IPS-20b (cell line): ENCODE data around the gene TP63.

Source experiments
- H3K27ac ChIP-seq: one replicate; pipeline ENCODE4 v1.5.1; 2013; ENCODE audit warnings: low read length
- H3K27me3 ChIP-seq: 2 replicates; pipeline ENCODE4 v1.6.1; 2013; ENCODE audit warnings: mild to moderate bottlenecking, low read length, inconsistent platforms; ENCODE audit not compliant: insufficient read depth
- H3K36me3 ChIP-seq: 2 replicates; pipeline ENCODE4 v1.6.1; 2013; ENCODE audit warnings: low read depth, mild to moderate bottlenecking, inconsistent platforms, low read length, moderate library complexity; ENCODE audit not compliant: insufficient read depth
- H3K4me1 ChIP-seq: 2 replicates; pipeline ENCODE4 v1.6.1; 2013; ENCODE audit warnings: mild to moderate bottlenecking, control low read depth, inconsistent platforms, low read length, moderate library complexity; ENCODE audit not compliant: insufficient read depth
- H3K4me3 ChIP-seq: 2 replicates; pipeline ENCODE4 v1.5.1; 2013; ENCODE audit warnings: mild to moderate bottlenecking, low read length, inconsistent platforms
- H3K9ac ChIP-seq: 2 replicates; pipeline ENCODE4 v1.6.1; 2013; ENCODE audit warnings: low read depth, mild to moderate bottlenecking, inconsistent platforms, low read length, moderate library complexity
- H3K9me3 ChIP-seq: 2 replicates; pipeline ENCODE4 v1.6.1; 2013; ENCODE audit warnings: mild to moderate bottlenecking, low read depth, low read length, inconsistent platforms; ENCODE audit not compliant: insufficient read depth

TP63 gene

GRCh38 chr3:189851682-189852081 is 220.5 kb downstream of the TP63 start:
- Histone ChIP-seq H3K4me3 (no peak overlapping the region), H3K9me3 (no peaks in the 10 kb centered on the region)

GRCh38 chr3:189853906-189854305 is 222.7 kb downstream of the TP63 start:
- Histone ChIP-seq H3K27ac (no peak overlapping the region), H3K9ac (no peak overlapping the region), H3K4me1 (peaks cover 9% of the 10 kb centered on the region; the same call in 1 of the 2 replicates), H3K9me3 (no peaks in the 10 kb centered on the region), H3K36me3 (no peaks in the 10 kb centered on the region), H3K27me3 (no peaks in the 10 kb centered on the region), H3K4me3 (no peak overlapping the region)

More at GRCh38 chr3:189851682-189852081, 220.5 kb downstream of the TP63 start:
- H3K4me1 ChIP-seq: peaks cover 9% of the 10 kb centered on the region; the same call in 1 of the 2 replicates
- H3K36me3 ChIP-seq: no peaks in the 10 kb centered on the region
- no peak overlapping the region for H3K9ac ChIP-seq
- no peaks in the 10 kb centered on the region for H3K27me3 ChIP-seq
- no peak overlapping the region for H3K27ac ChIP-seq

DNA sequence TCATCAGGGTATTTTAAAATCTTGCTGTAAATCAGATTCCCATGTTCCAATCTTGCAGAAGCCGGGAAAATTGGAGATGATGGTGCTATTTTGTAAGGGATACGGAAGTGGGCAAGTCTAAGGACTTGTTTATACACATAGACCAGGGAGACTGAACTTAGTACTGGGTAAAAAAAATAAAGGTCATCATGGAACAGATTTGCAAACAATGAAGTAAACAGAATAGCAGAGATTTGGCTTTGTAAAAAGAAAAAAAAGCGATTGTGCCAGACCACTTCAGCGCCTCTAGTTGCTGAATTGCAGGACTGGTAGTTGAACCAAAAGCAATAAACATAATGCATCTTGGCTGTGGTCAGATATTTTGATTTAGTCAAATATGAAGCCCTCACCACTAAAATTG is 229.1 kb downstream of the TP63 start:
- Histone ChIP-seq H3K9me3 (no peaks in the 10 kb centered on the region), H3K27me3 (no peaks in the 10 kb centered on the region), H3K36me3 (no peaks in the 10 kb centered on the region), H3K27ac (no peak overlapping the region), H3K9ac (no peak overlapping the region), H3K4me3 (no peak overlapping the region), H3K4me1 (no peaks in the 10 kb centered on the region)

- Histone ChIP-seq H3K36me3 (no peaks in the 10 kb centered on the region), H3K27ac (no peak overlapping the region), H3K27me3 (no peaks in the 10 kb centered on the region), H3K9ac (no peak overlapping the region), H3K4me3 (no peak overlapping the region), H3K9me3 (no peaks in the 10 kb centered on the region), H3K4me1 (no peaks in the 10 kb centered on the region)
Measured at GRCh38 chr3:189862385-189862998, 231.3 kb downstream of the TP63 start.

DNA sequence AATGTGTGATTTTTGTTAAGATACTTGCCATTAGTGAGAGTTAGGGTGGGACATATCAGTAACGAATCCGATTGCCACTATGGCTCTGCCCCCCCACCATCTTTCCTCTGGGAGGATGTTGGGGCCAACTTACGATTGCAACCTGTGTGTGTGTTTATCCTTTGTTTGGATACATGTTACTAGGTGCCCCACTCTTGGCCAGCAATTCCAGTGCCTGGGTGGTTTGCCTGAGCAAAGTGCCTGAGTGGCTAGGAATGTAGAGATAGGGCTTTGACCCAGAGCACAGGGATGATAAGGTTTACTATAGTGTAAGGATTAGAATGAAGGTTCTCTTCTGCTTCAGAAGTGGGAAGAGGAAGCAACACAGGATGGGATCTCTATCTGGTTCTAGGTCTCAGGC is 231.8 kb downstream of the TP63 start:
- Histone ChIP-seq H3K36me3 (no peaks in the 10 kb centered on the region), H3K4me1 (no peaks in the 10 kb centered on the region), H3K27ac (no peak overlapping the region), H3K9me3 (no peaks in the 10 kb centered on the region), H3K9ac (no peak overlapping the region), H3K27me3 (no peaks in the 10 kb centered on the region), H3K4me3 (no peak overlapping the region)

DNA sequence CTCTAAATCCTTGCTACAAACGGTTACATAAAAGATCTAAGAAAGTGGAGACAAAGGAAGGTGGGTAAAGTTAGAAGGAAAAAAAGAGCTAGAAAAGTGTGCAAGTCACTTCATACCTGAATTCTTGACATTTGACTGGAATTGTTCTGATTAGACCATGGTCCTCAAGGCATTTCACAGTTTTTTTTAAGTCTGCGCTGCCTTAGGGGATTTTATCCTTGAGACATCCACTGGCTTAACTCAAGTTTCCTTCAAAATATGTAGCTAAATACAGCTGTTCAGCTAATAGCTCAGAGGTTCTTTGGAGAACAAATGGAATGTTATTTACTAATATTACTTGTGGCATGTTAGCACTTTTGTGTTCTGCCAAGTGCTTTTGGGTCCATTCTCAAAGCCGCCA is 236.9 kb downstream of the TP63 start:
- no peaks in the 10 kb centered on the region for H3K27me3 ChIP-seq
- H3K4me3 ChIP-seq: no peak overlapping the region
- H3K4me1 ChIP-seq: no peaks in the 10 kb centered on the region
- no peaks in the 10 kb centered on the region for H3K36me3 ChIP-seq
- H3K9me3 ChIP-seq: no peaks in the 10 kb centered on the region
- H3K9ac ChIP-seq: no peak overlapping the region
- H3K27ac ChIP-seq: no peak overlapping the region

GRCh38 chr3:189869165-189869564 is 238.0 kb downstream of the TP63 start:
- Histone ChIP-seq H3K9ac (no peak overlapping the region), H3K27ac (no peak overlapping the region)

DNA sequence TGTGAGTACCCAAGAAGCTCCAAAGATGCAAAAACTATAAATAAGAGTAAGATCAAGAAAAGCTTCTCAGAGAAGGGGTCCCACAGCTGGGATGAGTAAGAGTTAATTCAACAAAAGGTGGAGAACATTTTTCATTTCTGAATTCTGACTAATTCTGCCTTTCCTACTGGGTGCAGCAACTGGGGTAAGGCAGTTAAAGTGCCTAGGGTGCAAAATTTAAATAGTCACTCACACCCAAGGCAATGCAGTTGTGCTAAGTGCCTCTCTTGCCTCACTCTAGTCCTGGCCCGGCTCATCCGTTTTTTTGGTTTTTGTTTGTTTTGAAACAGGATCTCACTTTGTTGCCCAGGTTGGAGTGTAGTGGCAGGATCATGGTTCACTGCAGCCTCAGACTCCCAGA is 240.2 kb downstream of the TP63 start:
- Histone ChIP-seq H3K27me3 (no peaks in the 10 kb centered on the region), H3K9me3 (no peaks in the 10 kb centered on the region), H3K4me3 (no peak overlapping the region), H3K9ac (no peak overlapping the region), H3K4me1 (peaks cover under 1% of the 10 kb centered on the region; the same call in 1 of the 2 replicates), H3K36me3 (no peaks in the 10 kb centered on the region), H3K27ac (no peak overlapping the region)

More at GRCh38 chr3:189869165-189869564, 238.0 kb downstream of the TP63 start:
- H3K4me3 ChIP-seq: no peak overlapping the region
- no peaks in the 10 kb centered on the region for H3K27me3 ChIP-seq
- H3K36me3 ChIP-seq: no peaks in the 10 kb centered on the region
- no peaks in the 10 kb centered on the region for H3K9me3 ChIP-seq
- no peaks in the 10 kb centered on the region for H3K4me1 ChIP-seq

DNA sequence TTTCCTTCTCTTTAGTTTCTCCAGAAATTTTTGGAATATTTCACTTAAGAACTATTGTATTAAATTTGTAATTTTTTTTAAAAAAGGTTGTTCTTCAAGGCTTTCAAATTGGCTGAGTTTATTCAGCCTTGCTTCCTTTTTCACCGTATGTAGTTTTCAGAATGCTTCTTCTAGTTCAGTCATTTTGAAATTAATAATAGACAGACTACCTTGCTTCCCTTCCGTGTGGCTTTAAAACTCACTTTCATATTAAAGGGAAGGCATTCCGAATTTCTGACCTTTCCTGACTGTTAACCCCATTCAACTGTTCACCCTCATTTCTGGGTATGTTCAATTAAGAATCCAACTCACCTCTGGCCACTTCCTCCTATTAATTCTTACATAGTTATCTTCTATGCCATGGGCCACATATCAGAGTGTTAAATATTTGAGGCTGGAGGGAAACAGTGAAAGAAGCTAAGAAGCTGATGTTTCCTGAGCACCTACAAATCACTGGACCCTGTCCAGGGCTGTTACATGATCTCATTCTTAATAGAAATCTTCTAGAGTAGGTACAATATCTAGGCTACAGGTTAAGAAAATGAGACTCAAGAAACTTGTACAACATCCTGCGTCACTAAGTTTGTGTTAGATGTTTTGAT is 252.0 kb downstream of the TP63 start:
- no peaks in the 10 kb centered on the region for H3K9me3 ChIP-seq
- H3K9ac ChIP-seq: no peak overlapping the region
- H3K4me1 ChIP-seq: peaks cover 10% of the 10 kb centered on the region; the same call in 1 of the 2 replicates
- no peaks in the 10 kb centered on the region for H3K36me3 ChIP-seq
- H3K27ac ChIP-seq: no peak overlapping the region
- H3K4me3 ChIP-seq: no peak overlapping the region
- H3K27me3 ChIP-seq: no peaks in the 10 kb centered on the region

DNA sequence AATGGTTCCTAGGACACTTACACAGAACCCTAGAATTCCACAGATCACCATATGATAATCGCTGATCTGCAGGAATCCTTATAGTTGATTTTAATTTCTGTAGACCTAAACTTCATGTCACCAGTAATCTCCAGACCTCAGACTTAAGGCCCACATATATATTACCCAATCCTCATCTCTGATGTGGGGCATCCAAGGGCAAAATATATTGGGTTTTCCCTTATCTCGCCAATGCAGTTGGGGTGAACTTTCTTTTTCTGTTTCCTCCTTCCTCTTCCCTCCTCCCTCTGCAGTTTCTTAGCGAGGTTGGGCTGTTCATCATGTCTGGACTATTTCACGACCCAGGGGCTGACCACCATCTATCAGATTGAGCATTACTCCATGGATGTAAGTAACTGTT is 259.3 kb downstream of the TP63 start:
- H3K9ac ChIP-seq: no peak overlapping the region
- H3K4me3 ChIP-seq: no peak overlapping the region
- no peaks in the 10 kb centered on the region for H3K36me3 ChIP-seq
- no peaks in the 10 kb centered on the region for H3K27me3 ChIP-seq
- no peaks in the 10 kb centered on the region for H3K9me3 ChIP-seq
- no peaks in the 10 kb centered on the region for H3K4me1 ChIP-seq
- no peak overlapping the region for H3K27ac ChIP-seq

GRCh38 chr3:189896533-189896932 is 265.3 kb downstream of the TP63 start:
- Histone ChIP-seq H3K9me3 (no peaks in the 10 kb centered on the region), H3K27ac (no peak overlapping the region), H3K9ac (no peak overlapping the region), H3K4me3 (no peak overlapping the region), H3K36me3 (no peaks in the 10 kb centered on the region), H3K27me3 (no peaks in the 10 kb centered on the region), H3K4me1 (0 out of 2 replicates have a peak, but pooled peaks cover 4% of the 10 kb centered on the region)

GRCh38 chr3:189897406-189897805 is 266.2 kb downstream of the TP63 start:
- no peaks in the 10 kb centered on the region for H3K27me3 ChIP-seq
- 0 out of 2 replicates have a peak, but pooled peaks cover 4% of the 10 kb centered on the region for H3K4me1 ChIP-seq
- no peaks in the 10 kb centered on the region for H3K9me3 ChIP-seq
- H3K27ac ChIP-seq: no peak overlapping the region
- H3K36me3 ChIP-seq: no peaks in the 10 kb centered on the region
- no peak overlapping the region for H3K4me3 ChIP-seq
- no peak overlapping the region for H3K9ac ChIP-seq
